Endothelial cell of umbilical vein (primary cell): ENCODE data around the gene ZNF256. TPM values are rescaled to one million over a fixed set of nuclear protein-coding genes. Genes with fewer than 3 reads are reported as not detected.

Source experiments
- BruUV-seq: library from RNA; stranded (reverse); fragments of 400-500 nt; replicated peaks from 2 replicates; lab custom pipeline; 2021; lab: Mats Ljungman, UMichigan
- CTCF ChIA-PET: fragments of 300-600, 350-600 bp; sonication (Branson Sonifier 250); formaldehyde crosslinking; loops from one replicate; lab custom pipeline; 2021; ENCODE audit warnings: antibody characterized with exemption, inconsistent platforms; lab: Charles Lee
- POLR2A ChIA-PET: fragments of 300-600, 350-600 bp; sonication (Branson Sonifier 250); formaldehyde crosslinking; loops from one replicate; lab custom pipeline; 2021; ENCODE audit warnings: antibody characterized with exemption, inconsistent platforms; lab: Charles Lee
- DNase-seq: peaks from one replicate; pipeline ENCODE4 v3.0.0-alpha.2; 2011; ENCODE audit warnings: low read depth, low spot score
- FAIRE-seq: peaks from 2 replicates; lab custom pipeline; 2011; peaks lifted over from hg19 to GRCh38; lab: Jason Lieb, UNC
- H2AFZ ChIP-seq: 2 replicates; pipeline ENCODE4 v1.6.0; 2012; ENCODE audit warnings: low read depth, low read length, control low read depth, inconsistent platforms
- H3K27ac ChIP-seq: 2 replicates; pipeline ENCODE4 v1.5.1; 2011; ENCODE audit warnings: low read depth, mild to moderate bottlenecking, control low read depth, low read length, moderate library complexity; ENCODE audit not compliant: insufficient read depth
- H3K27me3 ChIP-seq, 2 experiments: 2 replicates each; pipeline versions ENCODE4 v1.6.0 to v1.6.1; 2011; ENCODE audit warnings: low read length in 2 of 2, mixed read lengths in 1 of 2; ENCODE audit not compliant: control insufficient read depth in 2 of 2, insufficient read depth in 2 of 2
- H3K36me3 ChIP-seq, 2 experiments: 2 replicates in 1 of 2; 3 replicates in 1 of 2; pipeline ENCODE4 v1.5.1; 2011; ENCODE audit warnings: low read length in 2 of 2, mild to moderate bottlenecking in 1 of 2, moderate library complexity in 1 of 2; ENCODE audit not compliant: control insufficient read depth in 2 of 2, insufficient read depth in 2 of 2; ENCODE audit errors: extremely low read depth in 1 of 2
- H3K4me1 ChIP-seq: 3 replicates; pipeline ENCODE4 v1.5.1; 2011; ENCODE audit warnings: mild to moderate bottlenecking, low read length; ENCODE audit not compliant: control insufficient read depth, insufficient read depth; ENCODE audit errors: extremely low read depth
- H3K4me2 ChIP-seq: 2 replicates; pipeline ENCODE4 v1.6.1; 2011; ENCODE audit warnings: low read length, control low read depth, mixed read lengths; ENCODE audit not compliant: insufficient read depth
- H3K4me3 ChIP-seq, 3 experiments: fragments of 200-600 bp in 1 of 3; sonication (generic), shearing (Covaris generic) in 1 of 3; replicated peaks in 1 of 3; 2 replicates each; pipeline ENCODE4 v1.5.1; 2011 to 2016; ENCODE audit warnings: control low read depth in 3 of 3, low read length in 3 of 3, mild to moderate bottlenecking in 2 of 3, inconsistent platforms in 1 of 3, low read depth in 1 of 3, moderate library complexity in 1 of 3; ENCODE audit not compliant: insufficient read depth in 1 of 3
- H3K79me2 ChIP-seq: 2 replicates; pipeline ENCODE4 v1.6.0; 2012; ENCODE audit warnings: low read length, inconsistent platforms; ENCODE audit not compliant: control insufficient read depth, insufficient read depth
- H3K9ac ChIP-seq: replicated peaks from 2 replicates; pipeline ENCODE3; 2011; ENCODE audit warnings: low read length, control low read depth; ENCODE audit not compliant: insufficient read depth; ENCODE audit errors: extremely low read depth
- H3K9me1 ChIP-seq: replicated peaks from 3 replicates; pipeline ENCODE4 v1.6.0; 2011; ENCODE audit warnings: mild to moderate bottlenecking, low read length; ENCODE audit not compliant: control insufficient read depth, insufficient read depth; ENCODE audit errors: extremely low read depth
- H3K9me3 ChIP-seq: replicated peaks from 2 replicates; pipeline ENCODE4 v1.5.1; 2012; ENCODE audit warnings: low read length, inconsistent platforms; ENCODE audit not compliant: control insufficient read depth, insufficient read depth
- H4K20me1 ChIP-seq: replicated peaks from 2 replicates; pipeline ENCODE3; 2011; ENCODE audit warnings: mild to moderate bottlenecking, low read length; ENCODE audit not compliant: control insufficient read depth, insufficient read depth; ENCODE audit errors: extremely low read depth
- EZH2 ChIP-seq: IDR thresholded peaks from 2 replicates; pipeline ENCODE4 v1.6.1; 2012; ENCODE audit warnings: borderline replicate concordance, low read depth, mild to moderate bottlenecking, moderate library complexity, low read length, inconsistent platforms; ENCODE audit not compliant: severe bottlenecking
- FOS ChIP-seq: IDR thresholded peaks from 2 replicates; pipeline ENCODE4 v1.6.1; 2011; ENCODE audit warnings: mild to moderate bottlenecking, low read length, moderate library complexity, borderline replicate concordance; ENCODE audit not compliant: insufficient read depth
- GATA2 ChIP-seq: IDR thresholded peaks from 2 replicates; pipeline ENCODE4 v1.7.0; 2011; ENCODE audit warnings: low read depth, mild to moderate bottlenecking, moderate library complexity, mixed read lengths, low read length; ENCODE audit not compliant: insufficient read length, insufficient read depth
- JUN ChIP-seq: IDR thresholded peaks from 2 replicates; pipeline ENCODE4 v1.6.1; 2011; ENCODE audit warnings: borderline replicate concordance, low read depth; ENCODE audit not compliant: insufficient read length, insufficient read depth
- MYC ChIP-seq: IDR thresholded peaks from one replicate; pipeline ENCODE4 v1.6.1; 2011; ENCODE audit warnings: mild to moderate bottlenecking, low read depth, low read length
- POLR2A ChIP-seq: IDR thresholded peaks from 2 replicates; pipeline ENCODE4 v1.6.1; 2012; ENCODE audit warnings: low read depth, mild to moderate bottlenecking, control low read depth, low read length
- POLR2AphosphoS5 ChIP-seq: IDR thresholded peaks from 2 replicates; pipeline ENCODE4 v1.6.1; 2012; ENCODE audit warnings: low read depth, mild to moderate bottlenecking, control low read depth, low read length, moderate library complexity; ENCODE audit not compliant: insufficient read depth
- dilution Hi-C: fragments of 300-500 bp; cut with MboI; formaldehyde crosslinking; loops from one replicate; pipeline ENCODE4 v1.15.0; 2019; ENCODE audit warnings: low sequenced_read_pairs; ENCODE audit not compliant: extremely low pct_ligation_motif_present
- intact Hi-C: fragments of 100-400 bp; cut with micrococcal nuclease; formaldehyde crosslinking; loops from one replicate; pipeline ENCODE4 v1.10.0; 2022
- polyA plus RNA-seq, 4 experiments: library from polyadenylated mRNA; depleted of rRNA in 3 of 4; stranded (reverse) in 3 of 4; unstranded in 1 of 4; fragments of >200 nt; gene quantifications; 2 replicates each; pipeline versions ENCODE4 v1.2.1 to v1.2.3, GENCODE V29; 2011 to 2012; ENCODE audit warnings: missing spikeins in 1 of 4
- total RNA-seq: library from RNA; stranded (reverse); gene quantifications from 2 replicates; pipeline ENCODE4 v1.2.3, GENCODE V29; 2021
- TF ChIP-seq, protein P1 (sequence below), 2 donors: IDR thresholded peaks; 1 replicate in 1 of 2; 2 replicates in 1 of 2; pipeline ENCODE4 v1.5.1; 2011; ENCODE audit warnings: low read length in 2 of 2, mild to moderate bottlenecking in 2 of 2, moderate library complexity in 2 of 2, control low read depth in 1 of 2, inconsistent platforms in 1 of 2, low read depth in 1 of 2; ENCODE audit not compliant: insufficient read depth in 1 of 2; ENCODE audit errors: extremely low read depth in 1 of 2
- TF ChIP-seq, protein P2 (sequence below): IDR thresholded peaks from 2 replicates; pipeline ENCODE4 v1.6.1; 2011; ENCODE audit not compliant: insufficient read depth, insufficient read length

Gene ZNF256
- total and polyA plus RNA-seq, 2 donors (not counting 3 experiments of a cell fraction or from before 2014, with no cell fraction given) = 1.9 to 4.0 TPM

- CTCF ChIA-PET = interaction anchor here (1.4 to 1.9 kb wide), 2 partner anchors 18 to 67 kb away, joined by 3 to 6 read pairs; partner anchors contain the start of genes ZNF417 and ZNF606
- POLR2A ChIA-PET = no interaction called here
- TF ChIP-seq EZH2 (no peak), POLR2A (no peak), POLR2AphosphoS5 (no peak), JUN (no peak), GATA2 (no peak), FOS (no peak), MYC (no peak)
- TF ChIP-seq, protein P1, sequence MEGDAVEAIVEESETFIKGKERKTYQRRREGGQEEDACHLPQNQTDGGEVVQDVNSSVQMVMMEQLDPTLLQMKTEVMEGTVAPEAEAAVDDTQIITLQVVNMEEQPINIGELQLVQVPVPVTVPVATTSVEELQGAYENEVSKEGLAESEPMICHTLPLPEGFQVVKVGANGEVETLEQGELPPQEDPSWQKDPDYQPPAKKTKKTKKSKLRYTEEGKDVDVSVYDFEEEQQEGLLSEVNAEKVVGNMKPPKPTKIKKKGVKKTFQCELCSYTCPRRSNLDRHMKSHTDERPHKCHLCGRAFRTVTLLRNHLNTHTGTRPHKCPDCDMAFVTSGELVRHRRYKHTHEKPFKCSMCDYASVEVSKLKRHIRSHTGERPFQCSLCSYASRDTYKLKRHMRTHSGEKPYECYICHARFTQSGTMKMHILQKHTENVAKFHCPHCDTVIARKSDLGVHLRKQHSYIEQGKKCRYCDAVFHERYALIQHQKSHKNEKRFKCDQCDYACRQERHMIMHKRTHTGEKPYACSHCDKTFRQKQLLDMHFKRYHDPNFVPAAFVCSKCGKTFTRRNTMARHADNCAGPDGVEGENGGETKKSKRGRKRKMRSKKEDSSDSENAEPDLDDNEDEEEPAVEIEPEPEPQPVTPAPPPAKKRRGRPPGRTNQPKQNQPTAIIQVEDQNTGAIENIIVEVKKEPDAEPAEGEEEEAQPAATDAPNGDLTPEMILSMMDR (IDR thresholded peaks at IDR 0.05; ENCODE audit: extremely low read depth in 1 of 2, insufficient read depth in 1 of 2, low read depth in 1 of 2, low read length in 2 of 2) = no peak
- TF ChIP-seq, protein P2, sequence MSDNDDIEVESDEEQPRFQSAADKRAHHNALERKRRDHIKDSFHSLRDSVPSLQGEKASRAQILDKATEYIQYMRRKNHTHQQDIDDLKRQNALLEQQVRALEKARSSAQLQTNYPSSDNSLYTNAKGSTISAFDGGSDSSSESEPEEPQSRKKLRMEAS = no peak
- Histone ChIP-seq H4K20me1 (no peaks in the 10 kb centered on the region), H3K27ac (no peak within 1 kb of the TSS), H3K27me3 (no peaks in the 10 kb centered on the region), H3K36me3 (no peaks in the 10 kb centered on the region), H3K9me1 (no peaks in the 10 kb centered on the region), H3K4me2 (peak within 1 kb of the TSS; percentile 51), H3K4me3 (peak within 1 kb of the TSS in 2 of 3 experiments; percentile 48 to 67), H3K9me3 (peaks cover under 1% of the 10 kb centered on the region), H3K9ac (no peak within 1 kb of the TSS), H2AFZ (peak within 1 kb of the TSS; percentile 71), H3K79me2 (no peaks in the 10 kb centered on the region), H3K4me1 (peaks cover 5% of the 10 kb centered on the region)
- dilution Hi-C loops = no loop called here
- DNase-seq (peak; percentile 76), FAIRE-seq (peak; percentile 95)
- intact Hi-C loops = no loop called here
- BruUV-seq = TSS peak; percentile 53
Measured at GRCh38 chr19:57934820-57935665, 12.5 kb downstream of the ZNF256 start, which contains the start of gene ZNF418. Gene ZNF418, minus strand, starts transcription at chr19:57935402. Its CDS starts 1,580 bp downstream, at chr19:57933822.
